ENCODE results near the gene GRIN2C. TPM values are rescaled to one million over a fixed set of nuclear protein-coding genes. Genes with fewer than 3 reads are reported as not detected.

The GRIN2C gene
- total RNA-seq, 3 donors from 2014 or later (not counting 1 experiment from before 2014, with no cell fraction given): not detected

GRCh38 chr17:74807441-74807840, 52.2 kb downstream of the GRIN2C start:
- Histone ChIP-seq H3K36me3 (ENCODE audit: control insufficient read depth, insufficient read depth, low read length) (peaks cover 25% of the 10 kb centered on the region), H3K9me3 (ENCODE audit: control insufficient read depth, insufficient read depth, low read length) (no peaks in the 10 kb centered on the region), H3K4me3 (ENCODE audit: low read length) (no peak overlapping the region), H3K27me3 (ENCODE audit: control insufficient read depth, insufficient read depth, low read length) (no peaks in the 10 kb centered on the region), H3K27ac (ENCODE audit: low read length) (no peak overlapping the region), H3K4me1 (ENCODE audit: control insufficient read depth, insufficient read depth, low read length) (peaks cover 11% of the 10 kb centered on the region)
- DNase-seq (no peak), ATAC-seq (no peak)
- no peaks in the 10 kb centered on the region for H3K36me3 Mint-ChIP-seq
- H3K27ac Mint-ChIP-seq: no peak overlapping the region
- H3K4me3 Mint-ChIP-seq: no peak overlapping the region
- intact Hi-C loops (cut with micrococcal nuclease): no loop called here
- no peak for TF ChIP-seq CTCF (IDR thresholded peaks at IDR 0.05)
- H3K9me3 Mint-ChIP-seq: no peaks in the 10 kb centered on the region
- 94% methylated on average over 13 of the region's 13 CpGs for WGBS (ENCODE audit: insufficient coverage)
- H3K4me1 Mint-ChIP-seq: peaks cover 0 to 5% of the 10 kb centered on the region in 2 donors
- H3K27me3 Mint-ChIP-seq (ENCODE audit: low read depth in 2 of 2): no peaks in the 10 kb centered on the region

- peaks cover 0 to 5% of the 10 kb centered on the region in 2 donors for H3K4me1 Mint-ChIP-seq
- H3K36me3 ChIP-seq (ENCODE audit: control insufficient read depth, insufficient read depth, low read length): peaks cover 27% of the 10 kb centered on the region
- H3K9me3 Mint-ChIP-seq: no peaks in the 10 kb centered on the region
- H3K27me3 Mint-ChIP-seq (ENCODE audit: low read depth in 2 of 2): no peaks in the 10 kb centered on the region
- ATAC-seq (no peak), DNase-seq (no peak)
- WGBS (ENCODE audit: insufficient coverage): 90% methylated on average over 10 of the region's 10 CpGs
- no peak for TF ChIP-seq CTCF (IDR thresholded peaks at IDR 0.05)
- no peaks in the 10 kb centered on the region for H3K9me3 ChIP-seq (ENCODE audit: control insufficient read depth, insufficient read depth, low read length)
- peaks cover 5% of the 10 kb centered on the region for H3K4me1 ChIP-seq (ENCODE audit: control insufficient read depth, insufficient read depth, low read length)
- no peak overlapping the region for H3K27ac ChIP-seq (ENCODE audit: low read length)
- H3K27me3 ChIP-seq (ENCODE audit: control insufficient read depth, insufficient read depth, low read length): no peaks in the 10 kb centered on the region
- no peak overlapping the region for H3K4me3 ChIP-seq (ENCODE audit: low read length)
- H3K36me3 Mint-ChIP-seq: no peaks in the 10 kb centered on the region
- intact Hi-C loops (cut with micrococcal nuclease): no loop called here
- H3K27ac Mint-ChIP-seq: no peak overlapping the region
- H3K4me3 Mint-ChIP-seq: no peak overlapping the region
These were observed 53.4 kb downstream of the GRIN2C start for GRCh38 chr17:74806334-74806733.

DNA sequence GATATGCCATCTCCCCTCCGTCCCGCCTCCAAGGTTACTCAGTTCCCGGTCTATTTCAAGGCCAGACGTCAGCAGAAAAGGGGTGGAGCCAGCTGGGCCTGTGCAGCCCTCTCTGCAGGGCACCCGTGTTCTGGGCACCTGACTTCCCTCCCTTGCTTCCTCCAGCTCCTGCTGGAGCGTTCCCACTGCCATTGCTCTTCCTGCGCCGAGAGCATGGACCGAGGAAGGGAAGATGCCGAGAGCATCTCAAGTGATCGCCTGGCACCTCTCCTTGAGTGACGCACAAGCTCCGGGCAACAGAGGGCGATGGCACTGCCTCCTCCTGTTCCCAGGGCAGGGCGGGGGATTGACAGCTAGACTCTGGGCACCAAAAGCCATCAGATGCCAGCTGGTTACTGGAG, 54.1 kb downstream of the GRIN2C start:
- TF ChIP-seq CTCF (IDR thresholded peaks at IDR 0.05): no peak
- Histone ChIP-seq H3K4me1 (ENCODE audit: control insufficient read depth, insufficient read depth, low read length) (peaks cover 5% of the 10 kb centered on the region), H3K9me3 (ENCODE audit: control insufficient read depth, insufficient read depth, low read length) (no peaks in the 10 kb centered on the region), H3K27me3 (ENCODE audit: control insufficient read depth, insufficient read depth, low read length) (no peaks in the 10 kb centered on the region), H3K27ac (ENCODE audit: low read length) (no peak overlapping the region), H3K4me3 (ENCODE audit: low read length) (no peak overlapping the region), H3K36me3 (ENCODE audit: control insufficient read depth, insufficient read depth, low read length) (peaks cover 29% of the 10 kb centered on the region)
- WGBS (ENCODE audit: insufficient coverage): 92% methylated on average over 15 of the region's 15 CpGs
- no peak for ATAC-seq
- no peaks in the 10 kb centered on the region for H3K36me3 Mint-ChIP-seq
- H3K27ac Mint-ChIP-seq: no peak overlapping the region
- intact Hi-C loops (cut with micrococcal nuclease): no loop called here
- no peak for DNase-seq
- H3K9me3 Mint-ChIP-seq: no peaks in the 10 kb centered on the region
- H3K27me3 Mint-ChIP-seq (ENCODE audit: low read depth in 2 of 2): no peaks in the 10 kb centered on the region
- H3K4me1 Mint-ChIP-seq: peaks cover 0 to 5% of the 10 kb centered on the region in 2 donors
- no peak overlapping the region for H3K4me3 Mint-ChIP-seq

GRCh38 chr17:74804683-74805082, 55.0 kb downstream of the GRIN2C start:
- no peak overlapping the region for H3K27ac Mint-ChIP-seq
- H3K4me1 Mint-ChIP-seq: peaks cover 0 to 5% of the 10 kb centered on the region in 2 donors
- no peaks in the 10 kb centered on the region for H3K9me3 Mint-ChIP-seq
- no peaks in the 10 kb centered on the region for H3K9me3 ChIP-seq (ENCODE audit: control insufficient read depth, insufficient read depth, low read length)
- H3K4me3 ChIP-seq (ENCODE audit: low read length): no peak overlapping the region
- no peak for TF ChIP-seq CTCF (IDR thresholded peaks at IDR 0.05)
- WGBS (ENCODE audit: insufficient coverage): 89% methylated on average over 7 of the region's 7 CpGs
- no peak for ATAC-seq
- H3K4me1 ChIP-seq (ENCODE audit: control insufficient read depth, insufficient read depth, low read length): peaks cover 5% of the 10 kb centered on the region
- no peaks in the 10 kb centered on the region for H3K27me3 ChIP-seq (ENCODE audit: control insufficient read depth, insufficient read depth, low read length)
- H3K27ac ChIP-seq (ENCODE audit: low read length): no peak overlapping the region
- intact Hi-C loops (cut with micrococcal nuclease): no loop called here
- no peaks in the 10 kb centered on the region for H3K36me3 Mint-ChIP-seq
- H3K4me3 Mint-ChIP-seq: no peak overlapping the region
- H3K36me3 ChIP-seq (ENCODE audit: control insufficient read depth, insufficient read depth, low read length): peaks cover 29% of the 10 kb centered on the region
- H3K27me3 Mint-ChIP-seq (ENCODE audit: low read depth in 2 of 2): no peaks in the 10 kb centered on the region
- DNase-seq: no peak

All from natural killer cell (primary cell).